IMR-90 (cell line): ENCODE results near the gene AP4B1. TPM values are rescaled to one million over a fixed set of nuclear protein-coding genes. Genes with fewer than 3 reads are reported as not detected.

Experiments used
- ATAC-seq: fragments of 200-7000 bp; cut with Tn5 transposase; 2 replicates; pipeline ENCODE4 v1.9.1; 2020; ENCODE audit warnings: low read depth, mild to moderate bottlenecking, moderate library complexity
- BruUV-seq: library from RNA; stranded (reverse); fragments of 400-500 nt; replicated peaks from 2 replicates; lab custom pipeline; 2021; lab: Mats Ljungman, UMichigan
- CTCF ChIA-PET: fragments of 300-600 bp; formaldehyde crosslinking; extraction: SDS; loops from one replicate; lab custom pipeline; 2021; ENCODE audit warnings: antibody characterized with exemption; lab: Yijun Ruan, JAX
- POLR2A ChIA-PET: fragments of 300-600 bp; sonication (Branson Sonifier 250); formaldehyde crosslinking; loops from one replicate; lab custom pipeline; 2022; ENCODE audit warnings: antibody characterized with exemption; ENCODE audit not compliant: unreplicated experiment; lab: Charles Lee
- DNase-seq: peaks from one replicate; pipeline ENCODE4 v3.0.0; 2013
- H2AFZ ChIP-seq: replicated peaks from 2 replicates; pipeline ENCODE3; 2013; ENCODE audit warnings: low read length, mild to moderate bottlenecking; ENCODE audit not compliant: poor library complexity
- H2AK5ac ChIP-seq: 2 replicates; pipeline ENCODE4 v1.6.1; 2013; ENCODE audit warnings: low read depth, low read length, inconsistent platforms
- H2AK9ac ChIP-seq: replicated peaks from 2 replicates; pipeline ENCODE3; 2013; ENCODE audit warnings: mild to moderate bottlenecking, low read depth, low read length, moderate library complexity; ENCODE audit not compliant: poor library complexity
- H2BK120ac ChIP-seq: 2 replicates; pipeline ENCODE4 v1.6.1; 2013; ENCODE audit warnings: low read depth, low read length, inconsistent platforms
- H2BK15ac ChIP-seq: 3 replicates; pipeline ENCODE4 v1.6.1; 2013; ENCODE audit warnings: low read depth, low read length, inconsistent platforms
- H2BK20ac ChIP-seq: 2 replicates; pipeline ENCODE4 v1.6.1; 2013; ENCODE audit warnings: low read depth, mild to moderate bottlenecking, inconsistent platforms, low read length, moderate library complexity
- H2BK5ac ChIP-seq: 2 replicates; pipeline ENCODE4 v1.6.1; 2013; ENCODE audit warnings: mild to moderate bottlenecking, low read depth, low read length, inconsistent platforms; ENCODE audit not compliant: poor library complexity, severe bottlenecking
- H3K14ac ChIP-seq: replicated peaks from 2 replicates; pipeline ENCODE4 v1.6.1; 2013; ENCODE audit warnings: low read depth, low read length, inconsistent platforms
- H3K18ac ChIP-seq: 2 replicates; pipeline ENCODE4 v1.6.1; 2013; ENCODE audit warnings: low read depth, low read length, control low read depth
- H3K23ac ChIP-seq: 2 replicates; pipeline ENCODE4 v1.6.1; 2013; ENCODE audit warnings: low read depth, low read length, inconsistent platforms
- H3K27ac ChIP-seq: 2 replicates; pipeline ENCODE4 v1.5.1; 2013; ENCODE audit warnings: mild to moderate bottlenecking, control low read depth, low read length; ENCODE audit not compliant: insufficient read depth
- H3K27me3 ChIP-seq: 2 replicates; pipeline ENCODE4 v1.6.1; 2013; ENCODE audit warnings: low read length; ENCODE audit not compliant: control insufficient read depth, insufficient read depth
- H3K36me3 ChIP-seq: 2 replicates; pipeline ENCODE4 v1.6.1; 2013; ENCODE audit warnings: low read length, mixed read lengths; ENCODE audit not compliant: control insufficient read depth, insufficient read depth
- H3K4ac ChIP-seq: 2 replicates; pipeline ENCODE4 v1.6.1; 2013; ENCODE audit warnings: low read depth, low read length, inconsistent platforms
- H3K4me1 ChIP-seq: 2 replicates; pipeline ENCODE4 v1.6.1; 2013; ENCODE audit warnings: low read length, mixed read lengths; ENCODE audit not compliant: control insufficient read depth, insufficient read depth
- H3K4me2 ChIP-seq: 2 replicates; pipeline ENCODE4 v1.6.1; 2013; ENCODE audit warnings: low read depth, mild to moderate bottlenecking, control low read depth, low read length, moderate library complexity
- H3K4me3 ChIP-seq: 2 replicates; pipeline ENCODE4 v1.5.1; 2013; ENCODE audit warnings: low read depth, mild to moderate bottlenecking, control low read depth, low read length, moderate library complexity; ENCODE audit not compliant: insufficient read depth
- H3K56ac ChIP-seq: 2 replicates; pipeline ENCODE4 v1.6.1; 2013; ENCODE audit warnings: low read length, inconsistent platforms; ENCODE audit not compliant: insufficient read depth; ENCODE audit errors: extremely low read depth
- H3K79me1 ChIP-seq, 2 experiments: 2 replicates each; pipeline ENCODE4 v1.6.1; 2013; ENCODE audit warnings: low read length in 2 of 2, inconsistent platforms in 1 of 2, low read depth in 1 of 2
- H3K9ac ChIP-seq: 2 replicates; pipeline ENCODE4 v1.6.1; 2013; ENCODE audit warnings: low read depth, low read length, control low read depth
- H3K9me1 ChIP-seq: 2 replicates; pipeline ENCODE4 v1.6.1; 2013; ENCODE audit warnings: low read length, inconsistent platforms; ENCODE audit not compliant: insufficient read depth
- H3K9me3 ChIP-seq: 2 replicates; pipeline ENCODE4 v1.6.1; 2013; ENCODE audit warnings: low read length; ENCODE audit not compliant: control insufficient read depth, insufficient read depth
- H4K20me1 ChIP-seq: 2 replicates; pipeline ENCODE4 v1.6.1; 2013; ENCODE audit warnings: low read length, inconsistent platforms; ENCODE audit not compliant: insufficient read depth
- H4K5ac ChIP-seq: 2 replicates; pipeline ENCODE4 v1.6.1; 2013; ENCODE audit warnings: mild to moderate bottlenecking, low read depth, low read length, control low read depth
- H4K8ac ChIP-seq, 2 experiments: 2 replicates each; pipeline ENCODE4 v1.6.1; 2013; ENCODE audit warnings: low read depth in 2 of 2, low read length in 2 of 2, control low read depth in 1 of 2, inconsistent platforms in 1 of 2
- H4K91ac ChIP-seq: 2 replicates; pipeline ENCODE4 v1.6.1; 2013; ENCODE audit warnings: low read depth, low read length, inconsistent platforms; ENCODE audit not compliant: insufficient read depth
- BHLHE40 ChIP-seq: fragments of 150-350 bp; IDR thresholded peaks from 2 replicates; pipeline ENCODE4 v1.6.1; 2016; ENCODE audit warnings: mild to moderate bottlenecking, low read depth, low read length
- CEBPB ChIP-seq: IDR thresholded peaks from 2 replicates; pipeline ENCODE4 v1.6.1; 2012; ENCODE audit warnings: low read depth, low read length, improper control_type of control experiment
- CHD1 ChIP-seq: IDR thresholded peaks from 2 replicates; pipeline ENCODE4 v1.6.1; 2012; ENCODE audit warnings: low read depth, low read length, improper control_type of control experiment
- ELK1 ChIP-seq: fragments of 150-350 bp; IDR thresholded peaks from 2 replicates; pipeline ENCODE4 v1.6.1; 2016; ENCODE audit warnings: low read depth, mild to moderate bottlenecking, low read length, moderate library complexity, borderline replicate concordance
- FOS ChIP-seq: fragments of 150-350 bp; IDR thresholded peaks from 2 replicates; pipeline ENCODE4 v1.6.1; 2016; ENCODE audit warnings: low read depth, low read length
- MXI1 ChIP-seq: IDR thresholded peaks from 2 replicates; pipeline ENCODE4 v1.6.1; 2012; ENCODE audit warnings: low read depth, mild to moderate bottlenecking, low read length, moderate library complexity, borderline replicate concordance
- NFE2L2 ChIP-seq: fragments of 150-350 bp; IDR thresholded peaks from 2 replicates; pipeline ENCODE4 v1.6.1; 2016; ENCODE audit warnings: low read depth, mild to moderate bottlenecking, low read length
- POLR2A ChIP-seq: IDR thresholded peaks from 2 replicates; pipeline ENCODE4 v1.6.1; 2012; ENCODE audit warnings: mild to moderate bottlenecking, low read depth, low read length
- RAD21 ChIP-seq: IDR thresholded peaks from 2 replicates; pipeline ENCODE4 v1.6.1; 2012; ENCODE audit warnings: low read length, improper control_type of control experiment
- RCOR1 ChIP-seq: IDR thresholded peaks from 2 replicates; pipeline ENCODE4 v1.6.1; 2012; ENCODE audit warnings: mild to moderate bottlenecking, low read length, improper control_type of control experiment; ENCODE audit not compliant: insufficient replicate concordance
- SMC3 ChIP-seq: fragments of 150-350 bp; IDR thresholded peaks from 2 replicates; pipeline ENCODE4 v1.6.1; 2016; ENCODE audit warnings: low read depth, mild to moderate bottlenecking, antibody characterized with exemption, low read length, moderate library complexity
- WGBS, 2 experiments: methylation state at CpG; one replicate each; pipeline versions ENCODE4 v1.1.5 to v1.1.7; 2013; ENCODE audit warnings: missing lambda C conversion rate in 2 of 2; ENCODE audit not compliant: insufficient read length in 1 of 2; ENCODE audit errors: extremely low coverage in 2 of 2; 5-methylcytosine and 5-hydroxymethylcytosine counted together
- dilution Hi-C: fragments of 300-500 bp; cut with HindIII; formaldehyde crosslinking; loops from one replicate; pipeline ENCODE4 v1.14.3; 2018; ENCODE audit warnings: low sequenced_read_pairs; ENCODE audit not compliant: unreplicated experiment
- in situ Hi-C: fragments of 300-500 bp; cut with MboI; formaldehyde crosslinking; loops from 3 replicates; pipeline ENCODE4 v1.14.3; 2019; ENCODE audit warnings: low sequenced_read_pairs, inconsistent platforms, mixed read lengths
- intact Hi-C: fragments of 100-400 bp; cut with micrococcal nuclease; formaldehyde crosslinking; loops from 2 replicates; pipeline ENCODE4 v1.10.0; 2022
- polyA plus RNA-seq, 3 experiments: library from polyadenylated mRNA; depleted of rRNA; stranded (reverse); fragments of >200 nt; gene quantifications; 2 replicates each; pipeline ENCODE4 v1.2.3, GENCODE V29; 2012; ENCODE audit warnings: low replicate concordance in 1 of 3
- total RNA-seq: library from RNA; depleted of rRNA; stranded (reverse); fragments of >200 nt; gene quantifications from 2 replicates; pipeline ENCODE4 v1.2.3, GENCODE V29; 2012
- TF ChIP-seq, protein P1 (sequence below): conservative IDR thresholded peaks from 2 replicates; pipeline ENCODE4 v1.5.1; 2012; ENCODE audit warnings: mild to moderate bottlenecking, low read depth, low read length, improper control_type of control experiment
- TF ChIP-seq, protein P2 (sequence below): fragments of 150-350 bp; IDR thresholded peaks from 2 replicates; pipeline ENCODE4 v1.6.1; 2017; ENCODE audit warnings: mild to moderate bottlenecking, antibody characterized with exemption, low read length, low read depth

The AP4B1 gene
- total and polyA plus RNA-seq, 2 of the 4 experiments (the other 2 are of a cell fraction), result 15.6 to 18.1 TPM

DNA sequence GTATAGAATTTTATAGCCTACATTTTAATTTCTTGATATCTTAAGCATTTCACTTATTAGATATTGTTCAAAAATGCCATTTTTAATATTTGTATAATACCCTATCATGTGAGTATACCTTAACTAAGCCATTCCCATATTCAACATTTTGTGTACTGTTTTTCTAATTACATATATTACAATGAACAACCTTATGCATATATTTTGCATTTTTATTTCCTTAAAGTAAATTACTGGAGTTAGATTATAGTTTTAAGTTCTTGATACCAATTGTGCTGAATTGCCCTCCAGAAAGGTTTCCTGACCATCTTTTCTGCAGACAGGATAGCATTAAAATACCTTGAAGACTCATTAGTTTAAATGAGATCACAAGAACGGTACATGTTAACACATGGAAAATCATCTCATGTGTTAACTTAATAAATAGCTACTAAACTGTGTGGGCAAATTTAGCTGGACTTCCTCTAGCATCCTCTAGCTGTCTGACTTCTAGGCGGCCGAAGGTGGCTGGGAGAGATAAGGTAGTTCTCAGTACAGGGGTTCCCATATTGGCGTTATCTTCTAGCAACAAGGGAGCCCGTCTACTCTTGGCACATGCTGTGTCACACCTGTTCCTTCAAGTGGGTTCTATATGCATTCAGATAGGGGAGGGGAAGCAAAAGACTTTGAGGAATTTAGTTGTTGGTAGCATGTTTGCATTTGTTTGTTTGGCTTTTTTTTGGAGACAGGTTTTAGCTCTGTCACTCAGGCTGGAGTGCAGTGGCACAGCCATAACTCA lies 9.5 kb upstream of the AP4B1 start:
- Histone ChIP-seq H4K20me1 (no peaks in the 10 kb centered on the region), H2BK15ac (no peak overlapping the region), H3K9me1 (peaks cover 6% of the 10 kb centered on the region), H2AK9ac (no peak overlapping the region), H3K56ac (no peak overlapping the region), H3K4me1 (peaks cover 7% of the 10 kb centered on the region), H2AK5ac (no peak overlapping the region), H4K8ac (no peak overlapping the region), H3K18ac (no peak overlapping the region), H3K27me3 (no peaks in the 10 kb centered on the region), H3K36me3 (peaks cover 9% of the 10 kb centered on the region), H2BK5ac (no peak overlapping the region), H4K5ac (no peak overlapping the region), H3K4me3 (no peak overlapping the region), H3K4me2 (no peak overlapping the region), H2AFZ (no peak overlapping the region), H2BK20ac (no peak overlapping the region), H3K4ac (no peak overlapping the region), H3K9me3 (no peaks in the 10 kb centered on the region), H4K91ac (no peak overlapping the region), H3K9ac (no peak overlapping the region), H3K14ac (no peak overlapping the region), H2BK120ac (no peak overlapping the region), H3K23ac (no peak overlapping the region), H3K27ac (no peak overlapping the region), H3K79me1 (peaks cover 3 to 25% of the 10 kb centered on the region in 2 experiments; a peak in 2 of 4 replicates)
- POLR2A ChIA-PET, result no interaction called here
- dilution Hi-C loops, result no loop called here
- BruUV-seq, result no TSS peak
- ATAC-seq (no peak), DNase-seq (no peak)
- no CpG with 5 or more reads among the region's 5 CpGs for whole genome bisulfite sequencing, 2 experiments
- intact Hi-C loops, result loop anchor here (2.0 kb wide), 1 partner anchor 15 kb away; the partner anchor contains the start of gene HIPK1
- TF ChIP-seq POLR2A (no peak), CHD1 (no peak), ELK1 (no peak), MXI1 (no peak), CEBPB (no peak), FOS (no peak), SMC3 (no peak), RAD21 (no peak), NFE2L2 (no peak), BHLHE40 (no peak), RCOR1 (no peak)
- TF ChIP-seq, protein P1, sequence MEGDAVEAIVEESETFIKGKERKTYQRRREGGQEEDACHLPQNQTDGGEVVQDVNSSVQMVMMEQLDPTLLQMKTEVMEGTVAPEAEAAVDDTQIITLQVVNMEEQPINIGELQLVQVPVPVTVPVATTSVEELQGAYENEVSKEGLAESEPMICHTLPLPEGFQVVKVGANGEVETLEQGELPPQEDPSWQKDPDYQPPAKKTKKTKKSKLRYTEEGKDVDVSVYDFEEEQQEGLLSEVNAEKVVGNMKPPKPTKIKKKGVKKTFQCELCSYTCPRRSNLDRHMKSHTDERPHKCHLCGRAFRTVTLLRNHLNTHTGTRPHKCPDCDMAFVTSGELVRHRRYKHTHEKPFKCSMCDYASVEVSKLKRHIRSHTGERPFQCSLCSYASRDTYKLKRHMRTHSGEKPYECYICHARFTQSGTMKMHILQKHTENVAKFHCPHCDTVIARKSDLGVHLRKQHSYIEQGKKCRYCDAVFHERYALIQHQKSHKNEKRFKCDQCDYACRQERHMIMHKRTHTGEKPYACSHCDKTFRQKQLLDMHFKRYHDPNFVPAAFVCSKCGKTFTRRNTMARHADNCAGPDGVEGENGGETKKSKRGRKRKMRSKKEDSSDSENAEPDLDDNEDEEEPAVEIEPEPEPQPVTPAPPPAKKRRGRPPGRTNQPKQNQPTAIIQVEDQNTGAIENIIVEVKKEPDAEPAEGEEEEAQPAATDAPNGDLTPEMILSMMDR, result no peak
- TF ChIP-seq, protein P2, sequence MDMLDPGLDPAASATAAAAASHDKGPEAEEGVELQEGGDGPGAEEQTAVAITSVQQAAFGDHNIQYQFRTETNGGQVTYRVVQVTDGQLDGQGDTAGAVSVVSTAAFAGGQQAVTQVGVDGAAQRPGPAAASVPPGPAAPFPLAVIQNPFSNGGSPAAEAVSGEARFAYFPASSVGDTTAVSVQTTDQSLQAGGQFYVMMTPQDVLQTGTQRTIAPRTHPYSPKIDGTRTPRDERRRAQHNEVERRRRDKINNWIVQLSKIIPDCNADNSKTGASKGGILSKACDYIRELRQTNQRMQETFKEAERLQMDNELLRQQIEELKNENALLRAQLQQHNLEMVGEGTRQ, result no peak
- CTCF ChIA-PET, result no interaction called here
- in situ Hi-C loops, result loop anchor here (25.0 kb wide), 1 partner anchor 777 kb away; no protein-coding TSS in a partner anchor
